ENCODE data around the gene DOCK3.
A peak's percentile ranks its signal among the peaks of the same experiment; 100 is the strongest.

DNA sequence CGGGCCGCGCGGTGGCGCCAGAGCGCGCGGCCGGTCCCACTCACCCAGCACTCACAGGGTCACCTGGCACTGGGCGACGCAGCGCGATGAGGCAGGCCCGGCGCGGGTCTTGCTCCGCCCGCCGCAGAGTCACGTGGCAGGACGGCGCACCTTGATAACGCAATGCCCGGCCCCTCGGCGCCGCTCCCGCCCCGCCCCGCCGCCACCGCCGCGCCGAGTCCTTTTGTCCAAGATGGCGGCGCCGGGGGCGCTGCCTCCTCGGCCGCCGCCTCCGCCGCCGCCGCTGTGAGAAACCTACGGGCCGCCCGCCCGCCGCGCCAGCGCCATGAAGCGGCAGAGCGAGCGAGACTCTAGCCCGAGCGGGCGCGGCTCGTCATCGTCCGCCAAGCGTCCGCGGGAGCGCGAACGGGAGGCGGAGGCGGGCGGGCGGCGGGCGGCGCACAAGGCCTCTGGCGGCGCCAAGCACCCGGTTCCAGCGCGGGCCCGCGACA lies 716.4 kb downstream of the DOCK3 start, which contains the start of gene RBM15B:
- TF ChIP-seq TAF1 (IDR thresholded peaks at IDR 0.05; ENCODE audit: borderline replicate concordance, insufficient read depth, low read length) = peak; percentile 10; the same call in 1 of the 2 replicates
- TF ChIP-seq, protein P1, sequence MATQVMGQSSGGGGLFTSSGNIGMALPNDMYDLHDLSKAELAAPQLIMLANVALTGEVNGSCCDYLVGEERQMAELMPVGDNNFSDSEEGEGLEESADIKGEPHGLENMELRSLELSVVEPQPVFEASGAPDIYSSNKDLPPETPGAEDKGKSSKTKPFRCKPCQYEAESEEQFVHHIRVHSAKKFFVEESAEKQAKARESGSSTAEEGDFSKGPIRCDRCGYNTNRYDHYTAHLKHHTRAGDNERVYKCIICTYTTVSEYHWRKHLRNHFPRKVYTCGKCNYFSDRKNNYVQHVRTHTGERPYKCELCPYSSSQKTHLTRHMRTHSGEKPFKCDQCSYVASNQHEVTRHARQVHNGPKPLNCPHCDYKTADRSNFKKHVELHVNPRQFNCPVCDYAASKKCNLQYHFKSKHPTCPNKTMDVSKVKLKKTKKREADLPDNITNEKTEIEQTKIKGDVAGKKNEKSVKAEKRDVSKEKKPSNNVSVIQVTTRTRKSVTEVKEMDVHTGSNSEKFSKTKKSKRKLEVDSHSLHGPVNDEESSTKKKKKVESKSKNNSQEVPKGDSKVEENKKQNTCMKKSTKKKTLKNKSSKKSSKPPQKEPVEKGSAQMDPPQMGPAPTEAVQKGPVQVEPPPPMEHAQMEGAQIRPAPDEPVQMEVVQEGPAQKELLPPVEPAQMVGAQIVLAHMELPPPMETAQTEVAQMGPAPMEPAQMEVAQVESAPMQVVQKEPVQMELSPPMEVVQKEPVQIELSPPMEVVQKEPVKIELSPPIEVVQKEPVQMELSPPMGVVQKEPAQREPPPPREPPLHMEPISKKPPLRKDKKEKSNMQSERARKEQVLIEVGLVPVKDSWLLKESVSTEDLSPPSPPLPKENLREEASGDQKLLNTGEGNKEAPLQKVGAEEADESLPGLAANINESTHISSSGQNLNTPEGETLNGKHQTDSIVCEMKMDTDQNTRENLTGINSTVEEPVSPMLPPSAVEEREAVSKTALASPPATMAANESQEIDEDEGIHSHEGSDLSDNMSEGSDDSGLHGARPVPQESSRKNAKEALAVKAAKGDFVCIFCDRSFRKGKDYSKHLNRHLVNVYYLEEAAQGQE (IDR thresholded peaks at IDR 0.05; ENCODE audit: insufficient read depth in 1 of 2, low read depth in 2 of 2, low read length in 2 of 2) = no peak

Data from PFSK-1 (cell line).